GM21381 (cell line): ENCODE results near the gene GRK6.
A peak's percentile ranks its signal among the peaks of the same experiment; 100 is the strongest.

Experiments
- ATAC-seq: cut with Tn5 transposase; IDR thresholded peaks from one replicate; pipeline ENCODE4 v1.9.1; 2021; ENCODE audit warnings: mild to moderate bottlenecking, moderate library complexity; ENCODE audit not compliant: unreplicated experiment

The GRK6 gene

GRCh38 chr5:177439518-177440053, 13.1 kb downstream of the GRK6 start:
- no peak for ATAC-seq

DNA sequence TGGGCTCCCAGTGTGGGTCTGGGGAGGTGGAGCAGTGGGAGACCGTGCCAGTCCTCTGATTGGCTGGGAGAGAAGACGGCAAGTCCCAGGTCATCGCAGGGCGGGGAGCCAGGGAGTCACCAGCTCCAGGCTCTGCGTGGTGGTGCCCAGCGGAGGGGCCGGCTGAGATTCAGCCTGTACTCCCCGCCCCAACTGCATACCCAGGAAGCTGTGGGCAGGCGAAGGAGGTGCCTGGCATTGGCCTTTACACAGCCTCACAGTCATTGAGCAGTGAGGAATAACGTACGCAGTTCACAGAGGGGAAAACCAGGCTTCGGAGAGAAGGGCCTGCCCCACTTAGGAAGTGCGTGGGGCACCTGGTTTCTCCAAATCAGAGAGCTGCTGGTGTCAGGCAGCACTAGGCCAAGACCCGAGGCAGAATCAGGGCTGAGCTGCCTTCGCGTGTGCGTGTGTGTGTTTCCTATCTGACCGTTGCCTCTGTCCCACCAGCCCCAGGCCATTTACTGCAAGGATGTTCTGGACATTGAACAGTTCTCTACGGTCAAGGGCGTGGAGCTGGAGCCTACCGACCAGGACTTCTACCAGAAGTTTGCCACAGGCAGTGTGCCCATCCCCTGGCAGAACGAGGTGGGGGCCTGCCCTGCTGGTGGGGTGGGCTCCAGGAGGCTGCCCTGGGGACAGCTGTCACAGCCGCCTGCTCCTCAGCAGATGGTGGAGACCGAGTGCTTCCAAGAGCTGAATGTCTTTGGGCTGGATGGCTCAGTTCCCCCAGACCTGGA, 13.9 kb downstream of the GRK6 start:
- no peak for ATAC-seq

DNA sequence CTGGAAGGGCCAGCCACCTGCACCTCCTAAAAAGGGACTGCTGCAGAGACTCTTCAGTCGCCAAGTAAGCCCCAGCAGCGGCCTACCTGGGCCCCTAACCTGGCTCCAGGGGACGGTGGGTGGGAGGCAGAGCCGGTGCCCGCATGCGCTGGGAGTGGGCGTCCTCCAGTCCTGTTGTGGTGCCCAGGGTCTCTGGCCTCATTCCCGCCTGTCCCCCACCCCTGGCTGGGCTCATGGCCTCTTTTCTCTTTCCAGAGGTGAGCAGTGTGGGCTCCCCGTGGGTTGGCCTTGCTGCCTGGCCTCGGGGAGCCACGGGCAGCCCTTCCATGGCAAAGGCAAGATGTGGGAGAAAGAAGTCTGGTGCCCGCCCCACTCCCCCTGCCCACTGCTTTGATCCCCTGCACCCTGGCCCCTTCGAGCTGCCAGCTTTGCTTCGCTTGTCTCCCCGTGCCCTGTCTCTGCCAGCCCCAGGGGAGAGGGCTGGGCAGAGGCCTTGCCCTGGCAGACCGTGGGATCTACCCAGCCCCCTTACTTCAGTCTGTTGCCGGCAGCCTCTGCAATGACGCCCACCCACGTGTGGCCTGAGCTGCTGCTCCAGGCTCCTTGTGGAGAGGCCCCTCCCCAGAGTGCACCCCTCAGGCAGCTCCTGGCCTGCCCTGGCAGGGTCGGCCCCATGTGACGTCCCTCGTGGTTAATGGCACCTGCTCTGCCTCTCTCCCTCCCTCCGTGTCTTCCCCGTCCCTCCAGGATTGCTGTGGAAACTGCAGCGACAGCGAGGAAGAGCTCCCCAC, 14.7 kb downstream of the GRK6 start:
- ATAC-seq = no peak

DNA sequence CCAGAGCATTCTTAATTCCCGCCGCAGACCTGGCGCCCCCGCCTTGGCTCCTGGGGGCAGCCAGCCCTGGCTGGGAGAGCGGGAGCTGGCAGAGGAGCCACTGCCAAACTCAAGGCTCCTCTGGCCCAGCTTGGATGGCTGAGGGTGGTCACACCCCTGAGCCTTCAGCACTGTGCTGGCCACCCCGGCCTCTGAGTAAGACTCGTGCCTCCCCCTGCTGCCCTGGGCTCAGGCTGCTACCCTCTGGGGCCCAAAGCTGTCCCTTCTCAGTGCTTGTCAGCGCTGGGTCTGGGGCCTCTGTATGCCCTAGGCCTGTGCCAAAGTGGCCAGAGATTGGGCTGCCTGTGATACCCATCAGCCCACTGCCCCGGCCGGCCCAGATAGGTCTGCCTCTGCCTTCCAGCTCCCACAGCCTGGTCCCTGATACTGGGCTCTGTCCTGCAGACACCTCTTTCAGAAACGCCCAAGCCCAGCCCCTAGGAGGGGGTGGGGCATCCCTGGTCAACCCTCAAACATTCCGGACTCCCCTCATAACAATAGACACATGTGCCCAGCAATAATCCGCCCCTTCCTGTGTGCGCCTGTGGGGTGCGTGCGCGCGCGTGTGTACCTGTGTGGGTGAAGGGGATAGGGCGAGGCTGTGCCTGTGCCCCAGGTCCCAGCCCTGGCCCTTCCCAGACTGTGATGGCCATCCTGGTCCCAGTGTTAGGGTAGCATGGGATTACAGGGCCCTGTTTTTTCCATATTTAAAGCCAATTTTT, 15.8 kb downstream of the GRK6 start:
- ATAC-seq = no peak

DNA sequence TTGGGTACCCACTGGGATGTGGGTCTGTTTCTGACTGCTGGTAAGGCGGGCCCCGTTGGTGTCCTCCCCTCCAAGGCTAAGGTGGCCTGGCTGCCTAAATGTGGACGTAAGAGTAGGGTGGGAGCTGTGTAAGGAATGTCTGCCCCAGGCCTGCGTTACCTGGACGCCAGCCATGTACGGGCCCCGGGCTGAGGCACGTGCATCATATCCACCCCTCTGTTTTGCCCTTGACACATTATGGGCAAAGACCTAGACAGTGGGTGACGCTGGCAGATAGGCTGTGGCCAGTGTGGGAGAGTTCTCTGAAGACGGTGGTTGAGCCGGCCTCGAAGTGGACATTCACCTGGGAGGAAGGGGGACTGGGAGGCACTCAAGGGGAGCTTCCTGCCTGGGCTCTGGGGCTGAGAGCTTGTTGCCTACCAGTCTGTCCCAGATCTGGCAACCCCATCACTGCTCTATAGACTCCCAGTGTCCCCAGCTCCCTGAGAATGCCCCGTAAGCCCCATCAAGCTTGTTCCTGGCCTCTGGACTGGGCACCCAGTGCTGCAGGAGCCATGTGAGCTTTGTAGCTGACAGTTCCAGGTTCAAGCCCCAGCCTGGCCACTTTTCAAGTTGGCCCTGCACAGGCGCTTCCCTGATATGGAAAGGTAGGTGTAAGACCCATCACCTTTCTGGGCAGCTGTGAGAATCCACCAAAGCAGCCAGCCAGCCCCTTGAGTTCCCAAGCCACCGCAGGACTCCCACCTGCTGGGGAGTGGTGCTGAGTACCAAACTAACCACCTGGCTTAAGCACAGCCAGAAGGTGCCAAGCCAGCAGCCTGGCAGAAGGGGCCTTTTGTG, 16.9 kb downstream of the GRK6 start:
- ATAC-seq = no peak

DNA sequence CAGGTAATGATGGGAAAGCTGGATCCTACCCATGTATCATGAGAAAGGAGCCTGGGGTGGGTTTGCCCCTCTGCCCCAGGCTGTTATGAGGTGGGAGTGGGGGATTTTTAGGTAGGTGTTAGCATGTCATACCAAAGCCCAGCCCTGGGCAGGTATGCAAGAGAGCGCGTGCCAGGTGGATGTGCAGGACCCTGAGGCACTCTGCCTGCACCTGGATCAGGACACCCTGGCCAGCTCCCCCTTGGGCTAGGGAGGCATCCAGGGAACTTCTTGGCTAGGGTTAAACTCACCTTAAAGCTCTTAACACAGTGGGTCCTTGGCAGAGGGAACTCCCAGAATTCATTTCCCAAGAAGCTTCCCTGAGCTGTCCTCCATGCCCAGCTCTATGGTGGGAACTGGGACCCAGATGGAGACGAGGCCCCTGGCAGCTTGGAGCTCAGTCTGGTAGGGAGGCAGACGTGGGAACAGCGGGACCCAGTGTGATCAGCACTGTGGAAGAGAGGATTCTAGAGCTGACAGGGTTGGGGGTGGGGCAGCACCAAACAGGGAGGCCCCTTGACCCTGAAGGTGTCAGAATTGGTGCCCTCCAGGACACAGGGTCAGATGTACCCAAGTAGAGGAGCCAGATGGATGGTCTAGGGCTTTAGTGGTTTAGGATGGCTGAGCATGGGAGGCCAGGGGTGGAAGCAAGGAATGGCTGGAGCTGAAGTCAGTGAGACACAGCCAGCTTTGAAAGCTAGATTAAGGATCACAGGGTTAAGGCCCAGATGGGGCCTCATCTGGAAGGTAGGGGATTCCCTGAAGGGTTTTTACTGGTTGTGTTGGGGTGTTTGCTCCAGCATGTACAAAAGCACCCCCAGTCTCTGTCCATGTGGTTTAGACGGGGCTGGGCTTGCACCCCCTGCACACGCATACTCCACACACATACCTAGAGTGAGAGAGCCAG, 17.9 kb downstream of the GRK6 start:
- no peak for ATAC-seq

GRCh38 chr5:177445052-177445916, 18.8 kb downstream of the GRK6 start:
- ATAC-seq = no peak

GRCh38 chr5:177445917-177446199, 19.4 kb downstream of the GRK6 start:
- no peak for ATAC-seq

DNA sequence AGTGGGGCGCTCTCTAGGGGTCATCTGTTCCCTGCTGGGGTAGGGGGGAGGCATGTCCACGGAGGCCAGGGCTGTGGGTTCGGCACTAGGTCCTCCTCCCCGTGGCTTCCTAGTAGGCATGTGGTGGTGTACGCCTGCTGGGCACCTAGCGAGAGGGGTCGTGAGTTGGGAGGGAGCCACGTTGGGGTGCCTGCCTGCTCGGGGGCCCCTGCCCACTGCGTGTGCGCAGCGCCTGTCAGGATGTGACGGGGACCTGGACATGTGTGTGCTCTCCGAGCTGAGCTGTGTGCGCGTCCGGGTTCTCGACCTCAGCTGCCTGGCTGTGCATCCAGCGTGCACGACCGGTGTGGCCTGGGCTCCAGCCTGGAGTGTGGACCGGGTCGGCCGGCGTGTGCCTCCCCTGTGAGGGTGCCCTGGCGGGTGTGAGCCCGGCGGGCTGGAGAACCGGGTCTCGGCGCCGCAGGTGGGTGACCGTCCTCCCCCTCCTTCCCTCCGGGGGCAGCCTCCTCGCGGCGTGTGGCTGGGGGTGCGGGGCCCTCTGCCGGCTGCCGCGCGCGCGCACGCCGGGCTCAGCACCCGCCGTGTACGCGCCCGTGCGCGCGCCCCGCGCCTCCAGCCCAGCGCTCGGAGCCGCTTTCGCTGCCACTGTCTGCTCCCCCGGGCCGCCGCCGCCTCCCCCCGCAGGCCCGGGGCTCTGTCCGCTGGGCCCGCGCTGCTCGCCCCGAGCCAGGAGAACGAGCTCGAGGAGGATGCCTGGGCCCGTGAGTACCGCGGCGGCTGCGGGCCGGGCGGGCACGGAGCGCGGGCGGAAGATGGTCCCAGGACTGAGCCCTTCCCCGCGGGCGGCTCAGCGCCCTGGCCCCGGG, 20.0 kb downstream of the GRK6 start, which contains the start of gene PRR7:
Gene PRR7 (plus strand): TSS at position 615 of the 866 bp plus-strand sequence. CDS start 8,254 bp downstream, outside the sequence.
- peak; percentile 55 for ATAC-seq

DNA sequence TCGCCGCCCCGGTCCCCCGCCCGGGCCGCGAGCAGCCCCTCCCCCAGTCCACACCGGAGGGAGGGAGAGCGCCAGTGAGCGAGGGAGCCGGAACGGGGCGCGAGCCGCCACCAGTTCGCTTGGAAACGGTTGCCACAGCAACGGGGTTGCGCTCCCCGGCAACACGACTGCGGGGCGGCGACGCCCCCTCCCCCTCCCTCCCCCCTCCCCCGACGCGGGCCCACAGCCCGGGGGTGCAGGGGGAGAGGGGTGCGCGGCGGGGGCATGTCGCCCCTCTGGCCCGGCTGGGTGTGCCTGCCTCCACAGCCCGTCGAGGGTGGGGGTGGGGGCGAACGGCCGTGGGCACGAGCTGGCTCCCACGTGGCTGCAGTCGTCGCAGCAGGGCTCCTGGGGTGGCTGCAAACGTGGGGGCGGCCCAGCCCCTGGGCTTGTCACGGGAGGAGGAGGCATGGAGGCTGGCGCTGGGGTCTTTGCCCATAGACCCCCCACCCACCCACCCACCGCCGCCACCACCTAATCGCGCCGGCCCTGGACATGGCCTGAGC, 20.7 kb downstream of the GRK6 start:
- ATAC-seq = peak; percentile 35

- no peak for ATAC-seq
These were observed 21.3 kb downstream of the GRK6 start for GRCh38 chr5:177447611-177448243.

- ATAC-seq = no peak
These were observed 21.9 kb downstream of the GRK6 start for GRCh38 chr5:177448244-177448950.

- no peak for ATAC-seq
These were observed 22.9 kb downstream of the GRK6 start for GRCh38 chr5:177449140-177450061.

DNA sequence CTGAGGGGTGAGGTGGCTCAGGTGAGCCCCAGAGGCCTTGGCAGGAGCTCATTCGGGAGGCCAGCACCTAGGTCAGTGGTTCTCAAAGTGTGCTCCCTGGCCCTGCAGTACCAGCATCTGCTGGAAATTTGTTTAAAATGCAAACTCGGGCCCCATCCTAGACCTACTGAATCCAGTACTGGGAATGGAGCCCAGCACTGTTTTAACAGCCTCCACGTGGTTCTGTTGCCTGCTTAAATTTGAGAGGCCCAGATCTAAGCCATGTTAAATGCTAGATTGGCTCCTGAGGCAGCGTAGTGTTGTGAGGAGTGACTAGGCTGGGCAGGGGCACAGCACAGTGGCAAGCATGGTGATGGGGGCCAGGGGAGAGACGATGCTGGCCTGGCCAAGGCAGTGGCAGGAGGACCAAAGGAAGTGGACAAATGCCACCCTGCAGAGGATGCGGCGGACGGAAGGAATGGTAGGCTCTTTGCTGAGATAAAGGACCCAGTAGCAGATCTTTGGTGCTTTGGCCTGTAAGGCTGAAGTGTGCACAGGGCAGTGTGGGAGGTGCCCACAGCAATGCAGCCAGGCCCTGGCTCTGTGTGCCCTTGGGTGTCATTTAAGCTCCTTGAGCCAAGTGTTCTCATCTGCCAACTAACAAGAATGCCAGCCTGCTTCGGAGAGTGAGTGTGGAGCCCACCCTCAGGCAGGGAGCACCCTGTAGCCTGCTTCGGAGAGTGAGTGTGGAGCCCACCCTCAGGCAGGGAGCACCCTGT, 24.4 kb downstream of the GRK6 start:
- ATAC-seq = no peak
